C4-2B (cell line): ENCODE data around the gene POR.

Experiments
- ZFX ChIP-seq: fragments of 450-650 bp; IDR thresholded peaks from 2 replicates; pipeline ENCODE4 v1.6.1; 2017
- TF ChIP-seq, protein P1 (sequence below): fragments of 450-650 bp; conservative IDR thresholded peaks from 2 replicates; pipeline ENCODE4 v1.5.1; 2017; ENCODE audit warnings: mild to moderate bottlenecking

DNA sequence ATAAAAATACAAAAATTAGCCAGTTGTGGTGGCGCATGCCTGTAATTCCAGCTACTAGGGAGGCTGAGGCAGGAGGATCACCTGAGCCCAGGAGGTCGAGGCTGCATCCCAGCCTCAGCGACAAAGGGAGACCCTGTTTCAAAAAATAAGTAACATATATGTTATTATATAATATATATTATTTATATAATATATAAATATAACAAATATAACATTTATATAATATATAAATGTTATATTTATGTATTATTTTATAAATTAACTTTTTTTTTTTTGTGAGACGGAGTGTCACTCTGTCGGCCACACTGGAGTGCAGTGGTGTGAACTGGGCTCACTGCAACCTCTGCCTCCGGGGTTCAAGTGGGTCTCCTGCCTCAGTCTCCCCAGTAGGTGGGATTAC is 1.5 kb upstream of the POR start:
- TF ChIP-seq, protein P1, sequence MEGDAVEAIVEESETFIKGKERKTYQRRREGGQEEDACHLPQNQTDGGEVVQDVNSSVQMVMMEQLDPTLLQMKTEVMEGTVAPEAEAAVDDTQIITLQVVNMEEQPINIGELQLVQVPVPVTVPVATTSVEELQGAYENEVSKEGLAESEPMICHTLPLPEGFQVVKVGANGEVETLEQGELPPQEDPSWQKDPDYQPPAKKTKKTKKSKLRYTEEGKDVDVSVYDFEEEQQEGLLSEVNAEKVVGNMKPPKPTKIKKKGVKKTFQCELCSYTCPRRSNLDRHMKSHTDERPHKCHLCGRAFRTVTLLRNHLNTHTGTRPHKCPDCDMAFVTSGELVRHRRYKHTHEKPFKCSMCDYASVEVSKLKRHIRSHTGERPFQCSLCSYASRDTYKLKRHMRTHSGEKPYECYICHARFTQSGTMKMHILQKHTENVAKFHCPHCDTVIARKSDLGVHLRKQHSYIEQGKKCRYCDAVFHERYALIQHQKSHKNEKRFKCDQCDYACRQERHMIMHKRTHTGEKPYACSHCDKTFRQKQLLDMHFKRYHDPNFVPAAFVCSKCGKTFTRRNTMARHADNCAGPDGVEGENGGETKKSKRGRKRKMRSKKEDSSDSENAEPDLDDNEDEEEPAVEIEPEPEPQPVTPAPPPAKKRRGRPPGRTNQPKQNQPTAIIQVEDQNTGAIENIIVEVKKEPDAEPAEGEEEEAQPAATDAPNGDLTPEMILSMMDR, result no peak
- no peak for TF ChIP-seq ZFX
